Tibial nerve (tissue), 4 donors: Measurements from ENCODE around the gene MAP4K1. TPM values are rescaled to one million over a fixed set of nuclear protein-coding genes. Genes with fewer than 3 reads are reported as not detected.
"Not testable (repeated sequence)": the region's sequence is repeated elsewhere in the genome, so short reads cannot be mapped to it uniquely, and the experiment has no call there.

Experiments
- DNase-seq, 2 donors: peaks; one replicate each; pipeline ENCODE4 v3.0.0-alpha.2; 2019; ENCODE audit warnings: low spot score in 2 of 2
- H3K27ac ChIP-seq, 4 donors: fragments of 200-600 bp; sonication (generic) in 3 of 4; one replicate each; pipeline ENCODE4 v1.5.1; 2017 to 2019; ENCODE audit warnings: mild to moderate bottlenecking in 1 of 4
- H3K27me3 ChIP-seq, 2 donors: fragments of 200-600 bp; sonication (generic) in 1 of 2; one replicate each; pipeline versions ENCODE4 v1.5.1 to v1.6.0; 2017 to 2019
- H3K36me3 ChIP-seq, 3 donors: fragments of 200-600 bp; sonication (generic); one replicate each; pipeline ENCODE4 v1.5.1; 2018 to 2019
- H3K4me1 ChIP-seq, 4 donors: fragments of 200-600 bp; sonication (generic) in 3 of 4; one replicate each; pipeline ENCODE4 v1.5.1; 2017 to 2019
- H3K4me3 ChIP-seq, 4 donors: fragments of 200-600 bp; sonication (generic) in 3 of 4; one replicate each; pipeline ENCODE4 v1.5.1; 2017 to 2019; ENCODE audit warnings: mild to moderate bottlenecking in 1 of 4, moderate library complexity in 1 of 4
- H3K9me3 ChIP-seq, 4 donors: fragments of 200-600 bp; sonication (generic) in 3 of 4; one replicate each; pipeline ENCODE4 v1.5.1; 2017 to 2019
- CTCF ChIP-seq, 5 experiments: fragments of 200-600 bp in 3 of 5; fragments of 450-650 bp in 2 of 5; sonication (generic) in 3 of 5; IDR thresholded peaks; one replicate each; pipeline ENCODE4 v1.5.1; 2016 to 2019; ENCODE audit warnings: antibody characterized with exemption in 5 of 5, mild to moderate bottlenecking in 3 of 5, moderate library complexity in 2 of 5
- EP300 ChIP-seq, 2 donors: sonication (generic); formaldehyde crosslinking; IDR thresholded peaks; one replicate each; pipeline ENCODE4 v1.6.1; 2017; ENCODE audit warnings: antibody characterized with exemption in 2 of 2, mild to moderate bottlenecking in 1 of 2
- POLR2A ChIP-seq, 2 donors: fragments of 450-650 bp; IDR thresholded peaks; one replicate each; pipeline ENCODE4 v1.6.1; 2017; ENCODE audit warnings: antibody characterized with exemption in 2 of 2, mild to moderate bottlenecking in 2 of 2, moderate library complexity in 2 of 2
- WGBS, 2 donors: methylation state at CpG; one replicate each; pipeline ENCODE4 v1.1.5; 2018; 5-methylcytosine and 5-hydroxymethylcytosine counted together
- total RNA-seq, 4 donors: library from RNA; depleted of rRNA; stranded (reverse); fragments of >200 nt; gene quantifications; one replicate each; pipeline ENCODE4 v1.1.0, GENCODE V29; 2016

The MAP4K1 gene
- total RNA-seq, 4 donors from 2014 or later: 2.5 to 10.0 (median 8.8) TPM

- no peak overlapping the region for H3K27ac ChIP-seq
- TF ChIP-seq CTCF (IDR thresholded peaks at IDR 0.05) (no peak), EP300 (IDR thresholded peaks at IDR 0.05) (no peak), POLR2A (IDR thresholded peaks at IDR 0.05) (no peak)
- no peak overlapping the region for H3K4me3 ChIP-seq
- no peaks in the 10 kb centered on the region for H3K9me3 ChIP-seq
- no peak for DNase-seq
- 98% methylated on average over 3 of the region's 3 CpGs for WGBS, 2 donors
- H3K4me1 ChIP-seq: peaks cover 0 to 21% (median 4%) of the 10 kb centered on the region in 4 donors
- peaks cover 0 to 43% (median 3%) of the 10 kb centered on the region in 3 donors for H3K36me3 ChIP-seq
- H3K27me3 ChIP-seq: no peaks in the 10 kb centered on the region
These were observed 20.7 kb upstream of the MAP4K1 start for GRCh38 chr19:38638461-38638860.

- H3K4me3 ChIP-seq: no peak overlapping the region
- no peaks in the 10 kb centered on the region for H3K27me3 ChIP-seq
- DNase-seq: no peak
- no peaks in the 10 kb centered on the region for H3K9me3 ChIP-seq
- H3K36me3 ChIP-seq: peaks cover 0 to 70% (median 7%) of the 10 kb centered on the region in 3 donors
- peaks cover 0 to 21% (median 4%) of the 10 kb centered on the region in 4 donors for H3K4me1 ChIP-seq
- 88 to 92% methylated on average over 17 of the region's 17 CpGs for WGBS, 2 donors
- peak overlapping the region in 2 of 4 donors; percentile 22 to 58 for H3K27ac ChIP-seq
- no peak for TF ChIP-seq CTCF (IDR thresholded peaks at IDR 0.05)
- TF ChIP-seq EP300 (IDR thresholded peaks at IDR 0.05): no peak
- TF ChIP-seq POLR2A (IDR thresholded peaks at IDR 0.05): no peak
These were observed 18.0 kb upstream of the MAP4K1 start for GRCh38 chr19:38635483-38636399.

- peak overlapping the region in 3 of 4 donors; percentile 8 to 67 (median 28) for H3K27ac ChIP-seq
- peaks cover 0 to 21% (median 4%) of the 10 kb centered on the region in 4 donors for H3K4me1 ChIP-seq
- 69 to 70% methylated on average over 16 to 17 of the region's 17 CpGs for WGBS, 2 donors
- peak; percentile 90 to 97 (median 93) for TF ChIP-seq CTCF (IDR thresholded peaks at IDR 0.05)
- no peak for TF ChIP-seq POLR2A (IDR thresholded peaks at IDR 0.05)
- peak; percentile 36 to 46 for TF ChIP-seq EP300 (IDR thresholded peaks at IDR 0.05)
- H3K36me3 ChIP-seq: peaks cover 2 to 79% (median 7%) of the 10 kb centered on the region in 3 donors
- H3K27me3 ChIP-seq: no peaks in the 10 kb centered on the region
- no peak overlapping the region for H3K4me3 ChIP-seq
- no peaks in the 10 kb centered on the region for H3K9me3 ChIP-seq
- DNase-seq: peak; percentile 43 to 78
These were observed 17.2 kb upstream of the MAP4K1 start for GRCh38 chr19:38634757-38635482.

GRCh38 chr19:38632476-38633213, 14.9 kb upstream of the MAP4K1 start:
- 84 to 87% methylated on average over 16 of the region's 16 CpGs for WGBS, 2 donors
- Histone ChIP-seq H3K9me3 (no peaks in the 10 kb centered on the region), H3K4me3 (no peak overlapping the region), H3K27ac (no peak overlapping the region), H3K4me1 (peaks cover 0 to 21% (median 4%) of the 10 kb centered on the region in 4 donors), H3K27me3 (no peaks in the 10 kb centered on the region), H3K36me3 (peaks cover 2 to 87% (median 18%) of the 10 kb centered on the region in 3 donors)
- no peak for DNase-seq
- no peak for TF ChIP-seq POLR2A (IDR thresholded peaks at IDR 0.05)
- TF ChIP-seq CTCF (IDR thresholded peaks at IDR 0.05): no peak
- TF ChIP-seq EP300 (IDR thresholded peaks at IDR 0.05): no peak

GRCh38 chr19:38631811-38632475, 14.2 kb upstream of the MAP4K1 start:
- H3K27ac ChIP-seq, H3K4me3 ChIP-seq, H3K9me3 ChIP-seq, H3K27me3 ChIP-seq, DNase-seq: not testable (repeated sequence)
- 76 to 78% methylated on average over 7 of the region's 7 CpGs for WGBS, 2 donors
- Histone ChIP-seq H3K36me3 (peaks cover 2 to 88% (median 21%) of the 10 kb centered on the region in 3 donors), H3K4me1 (peaks cover 0 to 19% (median 3%) of the 10 kb centered on the region in 4 donors)

- not testable (repeated sequence) for H3K4me3 ChIP-seq, H3K27ac ChIP-seq, H3K9me3 ChIP-seq, H3K27me3 ChIP-seq, DNase-seq
- WGBS, 2 donors: 74 to 75% methylated on average over 11 of the region's 11 CpGs
- Histone ChIP-seq H3K4me1 (peaks cover 0 to 14% (median 0%) of the 10 kb centered on the region in 4 donors), H3K36me3 (peaks cover 2 to 89% (median 21%) of the 10 kb centered on the region in 3 donors)
These were observed 13.5 kb upstream of the MAP4K1 start for GRCh38 chr19:38631301-38631700.
